Tibial artery (tissue), 4 donors: ENCODE results near the gene OR4F15.
"Not testable (repeated sequence)": the region's sequence is repeated elsewhere in the genome, so short reads cannot be mapped to it uniquely, and the experiment has no call there.

Experiments
- DNase-seq, 2 donors: peaks; one replicate each; pipeline ENCODE4 v3.0.0-alpha.2; 2019
- H3K27ac ChIP-seq, 2 donors: fragments of 200-600 bp; sonication (generic) in 1 of 2; 1 replicate in 1 of 2; 2 replicates in 1 of 2; pipeline ENCODE4 v1.5.1; 2018 to 2019; ENCODE audit warnings: mild to moderate bottlenecking in 1 of 2
- H3K27me3 ChIP-seq, 2 donors: fragments of 200-600 bp; sonication (generic) in 1 of 2; one replicate each; pipeline versions ENCODE4 v1.5.1 to v1.6.0; 2016 to 2019
- H3K36me3 ChIP-seq, 3 donors: fragments of 200-600 bp; sonication (generic) in 2 of 3; one replicate each; pipeline ENCODE4 v1.5.1; 2016 to 2019; ENCODE audit warnings: mild to moderate bottlenecking in 2 of 3
- H3K4me1 ChIP-seq, 4 donors: fragments of 200-600 bp; sonication (generic) in 2 of 4; 1 replicate in 3 of 4; 2 replicates in 1 of 4; pipeline ENCODE4 v1.5.1; 2016 to 2019
- H3K4me3 ChIP-seq, 2 donors: fragments of 200-600 bp; sonication (generic) in 1 of 2; 1 replicate in 1 of 2; 2 replicates in 1 of 2; pipeline ENCODE4 v1.5.1; 2018 to 2019; ENCODE audit warnings: mild to moderate bottlenecking in 2 of 2
- H3K9me3 ChIP-seq, 3 donors: fragments of 200-600 bp; sonication (generic) in 1 of 3; one replicate each; pipeline ENCODE4 v1.5.1; 2016 to 2019
- CTCF ChIP-seq, 2 experiments: fragments of 200-600 bp in 1 of 2; fragments of 450-650 bp in 1 of 2; IDR thresholded peaks; one replicate each; pipeline ENCODE4 v1.5.1; 2017 to 2019; ENCODE audit warnings: antibody characterized with exemption in 2 of 2, mild to moderate bottlenecking in 1 of 2, moderate library complexity in 1 of 2
- intact Hi-C: fragments of 100-400 bp; cut with DNase I; formaldehyde crosslinking; loops from one replicate; pipeline ENCODE4 v1.15.0; 2023; ENCODE audit warnings: low total_unique reads

OR4F15 gene

DNA sequence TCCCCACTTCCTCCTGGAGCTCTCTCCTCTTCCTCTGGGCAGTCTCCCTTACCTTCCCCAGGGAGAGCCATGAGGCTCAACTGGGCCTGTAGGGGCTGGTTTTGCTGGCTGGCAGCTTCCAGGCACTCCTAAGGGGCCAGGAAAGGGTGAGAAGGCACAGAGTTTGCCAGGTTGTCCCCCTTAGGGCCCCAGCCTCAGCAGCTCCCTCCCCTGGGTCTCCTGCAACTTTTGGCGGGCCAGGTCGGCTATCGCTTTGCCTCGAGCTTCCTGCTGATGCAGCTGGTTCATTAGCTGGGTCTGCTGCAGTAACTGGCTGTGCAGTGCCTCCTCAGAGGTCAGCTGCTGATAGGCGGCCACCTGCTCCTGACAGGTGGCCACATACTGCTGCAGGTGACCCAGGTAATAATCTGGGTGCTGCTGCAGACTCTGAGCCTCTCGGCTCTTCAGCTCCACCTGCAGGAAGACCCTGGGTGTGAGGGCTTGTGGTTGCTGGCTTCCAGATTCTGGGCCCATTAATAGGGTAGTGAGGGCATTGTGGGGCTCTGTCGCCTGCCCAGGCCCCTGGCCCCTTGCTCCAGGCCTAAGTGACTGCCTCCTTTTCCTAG lies 38.4 kb upstream of the OR4F15 start:
- peaks cover 0 to 12% (median 0%) of the 10 kb centered on the region in 3 donors for H3K36me3 ChIP-seq
- H3K27ac ChIP-seq: no peak overlapping the region
- no peaks in the 10 kb centered on the region for H3K27me3 ChIP-seq
- TF ChIP-seq CTCF (IDR thresholded peaks at IDR 0.05): no peak
- no peaks in the 10 kb centered on the region for H3K4me1 ChIP-seq
- intact Hi-C loops: no loop called here
- DNase-seq: no peak
- no peak overlapping the region for H3K4me3 ChIP-seq
- no peaks in the 10 kb centered on the region for H3K9me3 ChIP-seq

GRCh38 chr15:101775136-101775535 lies 36.9 kb upstream of the OR4F15 start:
- H3K36me3 ChIP-seq: peaks cover 0 to 12% (median 0%) of the 10 kb centered on the region in 3 donors
- no peaks in the 10 kb centered on the region for H3K4me1 ChIP-seq
- no peak overlapping the region for H3K4me3 ChIP-seq
- no peaks in the 10 kb centered on the region for H3K27me3 ChIP-seq
- intact Hi-C loops: no loop called here
- H3K27ac ChIP-seq: no peak overlapping the region
- no peaks in the 10 kb centered on the region for H3K9me3 ChIP-seq
- no peak for DNase-seq
- no peak for TF ChIP-seq CTCF (IDR thresholded peaks at IDR 0.05)

GRCh38 chr15:101778576-101778975 lies 33.4 kb upstream of the OR4F15 start:
- intact Hi-C loops, H3K4me1 ChIP-seq, H3K9me3 ChIP-seq, H3K27me3 ChIP-seq, H3K27ac ChIP-seq, H3K4me3 ChIP-seq, H3K36me3 ChIP-seq, DNase-seq: not testable (repeated sequence)

GRCh38 chr15:101780225-101780624 lies 31.8 kb upstream of the OR4F15 start:
- H3K27ac ChIP-seq, intact Hi-C loops, H3K4me3 ChIP-seq, H3K9me3 ChIP-seq, H3K27me3 ChIP-seq, DNase-seq, H3K4me1 ChIP-seq, H3K36me3 ChIP-seq: not testable (repeated sequence)

DNA sequence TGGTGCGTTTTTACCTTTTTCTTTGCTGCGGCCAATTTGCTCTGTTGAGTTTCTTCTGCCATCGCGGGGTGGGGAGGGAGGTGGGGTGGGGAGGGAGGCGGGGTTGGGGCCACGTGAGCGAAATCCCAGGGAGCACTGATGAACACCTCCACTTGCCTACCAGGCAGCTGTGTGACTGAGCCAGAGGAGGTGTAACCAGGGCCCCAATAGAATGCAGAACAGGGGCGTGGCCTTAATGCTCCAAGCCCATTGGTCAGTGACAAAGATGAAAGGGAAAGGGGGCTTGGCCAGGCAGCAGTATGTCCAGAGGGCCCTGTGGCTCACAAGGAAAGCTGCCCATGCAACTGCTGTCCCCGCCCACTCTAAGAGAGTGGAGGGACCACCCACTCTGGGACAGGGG lies 30.1 kb upstream of the OR4F15 start:
- H3K9me3 ChIP-seq: no peaks in the 10 kb centered on the region
- H3K4me1 ChIP-seq: no peaks in the 10 kb centered on the region
- no peak for TF ChIP-seq CTCF (IDR thresholded peaks at IDR 0.05)
- no peak overlapping the region for H3K4me3 ChIP-seq
- no peak for DNase-seq
- H3K27me3 ChIP-seq: no peaks in the 10 kb centered on the region
- no peaks in the 10 kb centered on the region for H3K36me3 ChIP-seq
- intact Hi-C loops: no loop called here
- H3K27ac ChIP-seq: no peak overlapping the region

DNA sequence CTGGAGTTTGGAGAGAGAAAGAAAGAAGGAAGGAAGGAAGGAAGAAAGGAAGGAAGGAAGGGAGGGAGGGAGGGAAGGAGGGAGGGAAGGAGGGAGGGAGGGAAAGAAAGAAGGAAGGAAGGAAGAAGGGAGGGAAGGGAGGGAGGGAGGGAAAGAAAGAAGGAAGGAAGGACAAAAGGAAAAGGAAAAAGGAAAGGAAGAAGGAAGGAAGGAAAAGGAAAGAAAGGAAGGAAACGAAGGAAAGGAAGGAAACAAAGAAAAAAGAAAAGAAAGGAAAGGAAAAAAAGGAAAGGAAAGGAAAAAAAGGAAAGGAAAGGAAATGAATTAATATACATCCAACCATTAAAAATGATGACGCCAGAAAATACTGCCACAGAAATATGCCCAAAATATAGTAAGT lies 27.4 kb upstream of the OR4F15 start:
- Histone ChIP-seq H3K27ac (no peak overlapping the region), H3K4me1 (no peaks in the 10 kb centered on the region), H3K27me3 (no peaks in the 10 kb centered on the region), H3K4me3 (no peak overlapping the region), H3K9me3 (no peaks in the 10 kb centered on the region), H3K36me3 (no peaks in the 10 kb centered on the region)
- no peak for TF ChIP-seq CTCF (IDR thresholded peaks at IDR 0.05)
- no peak for DNase-seq
- intact Hi-C loops: no loop called here

DNA sequence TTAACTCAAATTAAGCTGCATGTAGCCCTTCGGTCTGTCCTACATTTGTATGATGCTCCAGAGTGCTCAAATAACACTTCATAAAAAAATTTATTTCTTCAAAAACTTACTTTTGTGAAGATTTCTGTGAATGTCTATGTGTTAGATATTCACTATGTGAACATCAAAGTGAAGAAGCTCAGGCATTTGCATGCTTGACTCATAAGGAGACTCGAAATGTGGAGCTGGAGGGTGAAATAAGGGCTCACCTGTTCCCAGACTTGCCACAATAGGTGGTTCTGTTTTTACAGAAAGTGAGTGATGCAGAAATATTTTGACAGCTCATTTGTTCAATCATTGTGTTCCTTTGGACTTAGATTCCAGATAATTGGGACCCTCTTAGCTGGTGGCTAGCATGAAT lies 25.6 kb upstream of the OR4F15 start:
- intact Hi-C loops, H3K4me3 ChIP-seq, H3K9me3 ChIP-seq, H3K27me3 ChIP-seq, H3K36me3 ChIP-seq, H3K4me1 ChIP-seq, DNase-seq, H3K27ac ChIP-seq: not testable (repeated sequence)

- not testable (repeated sequence) for H3K4me3 ChIP-seq
Measured at GRCh38 chr15:101788001-101788400, 24.0 kb upstream of the OR4F15 start.

DNA sequence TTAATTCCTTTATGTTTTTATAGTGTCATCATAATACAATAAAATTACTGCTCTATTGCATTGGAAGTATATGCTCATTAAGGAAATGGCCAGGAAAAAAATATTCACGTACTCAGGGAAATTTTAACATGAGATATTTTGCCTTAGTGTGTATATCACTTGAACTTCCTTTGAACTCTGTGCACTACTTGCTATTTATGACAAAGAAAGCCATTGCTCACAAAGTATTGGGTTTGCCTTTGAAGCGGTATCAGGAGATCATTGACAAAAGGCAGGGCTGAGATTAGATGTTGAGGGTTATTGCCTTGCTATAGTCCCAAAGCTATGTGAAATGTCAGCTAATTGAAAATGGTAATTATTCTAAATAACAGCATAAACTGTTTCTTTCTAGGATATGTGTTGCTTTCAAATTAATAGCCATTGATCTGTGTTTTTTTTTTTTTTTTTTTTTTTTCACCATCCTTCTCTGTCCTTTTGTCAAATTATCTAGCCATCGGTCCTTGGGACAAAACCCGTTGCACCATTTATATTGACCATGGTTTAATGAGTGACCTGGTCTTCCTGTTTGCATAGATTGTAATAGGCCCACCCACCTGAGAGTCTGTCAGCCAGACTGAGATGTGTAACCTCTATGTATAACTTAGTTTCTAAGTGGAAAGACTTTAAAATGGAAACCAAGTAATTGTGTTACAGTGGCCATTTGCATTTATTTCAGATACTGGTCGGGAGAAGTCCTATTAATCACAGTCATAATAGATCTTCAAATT lies 23.3 kb upstream of the OR4F15 start:
- H3K36me3 ChIP-seq, H3K4me3 ChIP-seq, H3K27ac ChIP-seq, H3K9me3 ChIP-seq, H3K27me3 ChIP-seq, DNase-seq, H3K4me1 ChIP-seq, intact Hi-C loops: not testable (repeated sequence)

More at GRCh38 chr15:101788001-101788400, 24.0 kb upstream of the OR4F15 start:
- H3K27me3 ChIP-seq, DNase-seq, H3K27ac ChIP-seq, H3K4me1 ChIP-seq, intact Hi-C loops, H3K36me3 ChIP-seq, H3K9me3 ChIP-seq: not testable (repeated sequence)

DNA sequence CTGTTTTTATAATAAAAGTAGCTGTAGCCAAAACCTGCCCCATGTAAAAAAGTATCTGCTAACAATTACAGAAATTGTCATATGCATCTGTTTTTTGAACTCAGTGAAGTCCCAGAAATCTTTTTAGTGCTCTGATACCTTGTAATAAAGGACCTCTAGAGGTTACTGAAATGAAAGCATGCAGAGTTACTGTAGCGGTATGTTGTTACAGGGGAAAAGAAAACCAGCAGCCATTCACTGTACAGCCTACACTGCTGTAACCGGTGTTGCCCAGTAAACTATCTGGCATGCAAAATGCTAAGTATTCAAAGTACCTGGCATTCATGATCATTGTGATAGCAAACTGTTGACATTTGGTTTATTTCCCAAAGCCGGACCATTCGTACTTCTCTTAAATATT lies 21.3 kb upstream of the OR4F15 start:
- H3K27me3 ChIP-seq, intact Hi-C loops, H3K27ac ChIP-seq, H3K4me3 ChIP-seq, H3K4me1 ChIP-seq, H3K36me3 ChIP-seq, H3K9me3 ChIP-seq, DNase-seq: not testable (repeated sequence)
